CD4-positive, alpha-beta T cell (primary cell): ENCODE data around the gene CLDN24. TPM values are rescaled to one million over a fixed set of nuclear protein-coding genes. Genes with fewer than 3 reads are reported as not detected.

Experiments
- ATAC-seq: fragments of 200-7000 bp; cut with Tn5 transposase; one replicate; pipeline ENCODE4 v1.10.0; 2022; ENCODE audit warnings: mild to moderate bottlenecking; ENCODE audit not compliant: poor library complexity
- CTCF ChIA-PET: fragments of 350-600 bp; sonication (Branson Sonifier 250); formaldehyde crosslinking; loops from one replicate; lab custom pipeline; 2021; ENCODE audit warnings: antibody characterized with exemption, inconsistent platforms; lab: Charles Lee
- POLR2A ChIA-PET: fragments of 350-600 bp; sonication (Branson Sonifier 250); formaldehyde crosslinking; loops from one replicate; lab custom pipeline; 2021; ENCODE audit warnings: antibody characterized with exemption, inconsistent platforms; lab: Charles Lee
- DNase-seq, 14 experiments: peaks; one replicate each; pipeline ENCODE4 v3.0.0-alpha.2; 2013 to 2020; ENCODE audit warnings: mixed read lengths in 2 of 14
- H3K27ac ChIP-seq, 2 donors: one replicate each; pipeline versions ENCODE4 v1.5.1 to v1.7.0; 2013; ENCODE audit warnings: low read length in 2 of 2, low read depth in 1 of 2, mild to moderate bottlenecking in 1 of 2
- H3K27me3 ChIP-seq, 2 experiments: 1 replicate in 1 of 2; 2 replicates in 1 of 2; pipeline versions ENCODE4 v1.6.1 to v1.7.0; 2013; ENCODE audit warnings: low read length in 2 of 2, control low read depth in 1 of 2, mild to moderate bottlenecking in 1 of 2, moderate library complexity in 1 of 2; ENCODE audit not compliant: insufficient read depth in 2 of 2, control insufficient read depth in 1 of 2
- H3K36me3 ChIP-seq: one replicate; pipeline ENCODE4 v1.6.1; 2013; ENCODE audit warnings: low read length, control low read depth; ENCODE audit not compliant: insufficient read depth
- H3K4me1 ChIP-seq: one replicate; pipeline ENCODE4 v1.6.1; 2013; ENCODE audit warnings: low read length, control low read depth; ENCODE audit not compliant: insufficient read depth
- H3K4me3 ChIP-seq: one replicate; pipeline ENCODE4 v1.5.1; 2013; ENCODE audit warnings: mild to moderate bottlenecking, low read length, moderate library complexity
- H3K9me3 ChIP-seq, 2 experiments: 1 replicate in 1 of 2; 2 replicates in 1 of 2; pipeline versions ENCODE4 v1.6.1 to v1.7.0; 2013; ENCODE audit warnings: low read length in 2 of 2, mild to moderate bottlenecking in 2 of 2, control low read depth in 1 of 2, moderate library complexity in 1 of 2; ENCODE audit not compliant: control insufficient read depth in 1 of 2, insufficient read depth in 1 of 2
- H3K27ac Mint-ChIP-seq: one replicate; pipeline ENCODE4 v1.8.0; 2020; ENCODE audit warnings: mixed read lengths
- H3K27me3 Mint-ChIP-seq: one replicate; pipeline ENCODE4 v1.8.0; 2021; ENCODE audit warnings: mixed read lengths
- H3K36me3 Mint-ChIP-seq: one replicate; pipeline ENCODE4 v1.8.0; 2021; ENCODE audit warnings: low read depth, mixed read lengths
- H3K4me1 Mint-ChIP-seq: one replicate; pipeline ENCODE4 v1.8.0; 2021; ENCODE audit warnings: low read depth, mixed read lengths
- H3K4me3 Mint-ChIP-seq: one replicate; pipeline ENCODE4 v1.8.0; 2020; ENCODE audit warnings: mild to moderate bottlenecking, mixed read lengths
- H3K9me3 Mint-ChIP-seq: one replicate; pipeline ENCODE4 v1.8.0; 2020; ENCODE audit warnings: mixed read lengths
- CTCF ChIP-seq: fragments of 200-600 bp; IDR thresholded peaks from one replicate; pipeline ENCODE4 v1.8.0; 2022; ENCODE audit warnings: antibody characterized with exemption, mild to moderate bottlenecking
- intact Hi-C, 2 experiments: fragments of 100-400 bp; cut with DNase I in 1 of 2; cut with micrococcal nuclease in 1 of 2; formaldehyde crosslinking; loops; one replicate each; pipeline versions ENCODE4 v1.15.1 to v1.9.0; 2023 to 2025; cut with DNase I, micrococcal nuclease
- total RNA-seq, 174 experiments: library from RNA in 2 of 174; stranded (reverse) in 2 of 174; gene quantifications; one replicate each; pipeline ENCODE4 v1.2.3 and lab custom pipeline; 2021 to 2026

Gene CLDN24
- total RNA-seq, 2 experiments from 2014 or later: not detected

- ChIA-PET POLR2A (no interaction called here), CTCF (no interaction called here)
- no peak overlapping the region for H3K4me3 ChIP-seq
- no peaks in the 10 kb centered on the region for H3K9me3 ChIP-seq
- Mint-ChIP-seq H3K4me3 (no peak overlapping the region), H3K4me1 (no peaks in the 10 kb centered on the region), H3K27ac (no peak overlapping the region), H3K36me3 (no peaks in the 10 kb centered on the region), H3K27me3 (peaks cover 33% of the 10 kb centered on the region), H3K9me3 (no peaks in the 10 kb centered on the region)
- DNase-seq (no peak), ATAC-seq (no peak)
- intact Hi-C loops: no loop called here
- H3K27me3 ChIP-seq: peaks cover 0 to 4% of the 10 kb centered on the region in 2 experiments
- TF ChIP-seq CTCF: no peak
- H3K27ac ChIP-seq: no peak overlapping the region
- no peaks in the 10 kb centered on the region for H3K4me1 ChIP-seq
- H3K36me3 ChIP-seq: no peaks in the 10 kb centered on the region
These were observed 7.0 kb upstream of the CLDN24 start for GRCh38 chr4:183329244-183329643.

- ChIA-PET POLR2A (no interaction called here), CTCF (no interaction called here)
- no peak for TF ChIP-seq CTCF
These were observed 6.6 kb upstream of the CLDN24 start for GRCh38 chr4:183328832-183329231.

GRCh38 chr4:183327827-183328226 lies 5.6 kb upstream of the CLDN24 start:
- no peak overlapping the region for H3K27ac ChIP-seq
- no peaks in the 10 kb centered on the region for H3K36me3 ChIP-seq
- no peaks in the 10 kb centered on the region for H3K36me3 Mint-ChIP-seq
- no peaks in the 10 kb centered on the region for H3K4me1 Mint-ChIP-seq
- no peak for TF ChIP-seq CTCF
- no peaks in the 10 kb centered on the region for H3K4me1 ChIP-seq
- DNase-seq (no peak), ATAC-seq (no peak)
- ChIA-PET CTCF (no interaction called here), POLR2A (no interaction called here)
- H3K27me3 ChIP-seq: peaks cover 0 to 4% of the 10 kb centered on the region in 2 experiments
- no peaks in the 10 kb centered on the region for H3K9me3 ChIP-seq
- H3K4me3 ChIP-seq: no peak overlapping the region
- no peak overlapping the region for H3K27ac Mint-ChIP-seq
- intact Hi-C loops: no loop called here
- H3K9me3 Mint-ChIP-seq: no peaks in the 10 kb centered on the region
- no peak overlapping the region for H3K4me3 Mint-ChIP-seq
- H3K27me3 Mint-ChIP-seq: peaks cover 28% of the 10 kb centered on the region

More at GRCh38 chr4:183328832-183329231, 6.6 kb upstream of the CLDN24 start:
- H3K36me3 ChIP-seq: no peaks in the 10 kb centered on the region
- ATAC-seq (no peak), DNase-seq (no peak)
- no peaks in the 10 kb centered on the region for H3K36me3 Mint-ChIP-seq
- H3K4me3 Mint-ChIP-seq: no peak overlapping the region
- no peaks in the 10 kb centered on the region for H3K4me1 ChIP-seq
- H3K9me3 Mint-ChIP-seq: no peaks in the 10 kb centered on the region
- no peaks in the 10 kb centered on the region for H3K9me3 ChIP-seq
- H3K4me3 ChIP-seq: no peak overlapping the region
- no peak overlapping the region for H3K27ac Mint-ChIP-seq
- no peak overlapping the region for H3K27ac ChIP-seq
- peaks cover 0 to 4% of the 10 kb centered on the region in 2 experiments for H3K27me3 ChIP-seq
- H3K4me1 Mint-ChIP-seq: no peaks in the 10 kb centered on the region
- peaks cover 31% of the 10 kb centered on the region for H3K27me3 Mint-ChIP-seq
- intact Hi-C loops: no loop called here
